ENCODE measurements around the gene CGREF1. TPM values are rescaled to one million over a fixed set of nuclear protein-coding genes. Genes with fewer than 3 reads are reported as not detected.

CGREF1 gene
- total and polyA plus RNA-seq, 4 donors = 0.98 to 16.1 (median 11.7) TPM

- Histone ChIP-seq H3K4me1 (ENCODE audit: control insufficient read depth in 4 of 4, insufficient read depth in 4 of 4, low read length in 3 of 4) (peaks cover 0 to 2% (median under 1%) of the 10 kb centered on the region in 4 donors), H3K27ac (ENCODE audit: low read depth in 1 of 2, low read length in 2 of 2) (no peak overlapping the region), H3K9ac (ENCODE audit: low read depth in 1 of 2, low read length in 2 of 2) (no peak overlapping the region), H3K27me3 (ENCODE audit: control insufficient read depth in 4 of 4, insufficient read depth in 4 of 4, low read length in 3 of 4) (no peaks in the 10 kb centered on the region), H3K36me3 (ENCODE audit: control insufficient read depth in 4 of 4, insufficient read depth in 3 of 4, low read depth in 1 of 4, low read length in 3 of 4) (no peaks in the 10 kb centered on the region), H3K9me3 (ENCODE audit: control insufficient read depth in 4 of 4, low read length in 3 of 4) (no peaks in the 10 kb centered on the region), H3K4me3 (ENCODE audit: low read depth in 1 of 3, low read length in 3 of 3) (no peak overlapping the region)
- TF ChIP-seq JUND (IDR thresholded peaks at IDR 0.05) (no peak), MAX (IDR thresholded peaks at IDR 0.05) (no peak), SP1 (IDR thresholded peaks at IDR 0.05) (no peak), CTCF (IDR thresholded peaks at IDR 0.05; ENCODE audit: low read depth, low read length, missing input control) (no peak), REST (IDR thresholded peaks at IDR 0.05) (no peak)
- WGBS = 81% methylated on average over 6 of the region's 6 CpGs
- DNase-seq (ENCODE audit: low spot score) = no peak
Observed at GRCh38 chr2:27158468-27158867, 39.5 kb upstream of the CGREF1 start.

- Histone ChIP-seq H3K9me3 (ENCODE audit: control insufficient read depth in 4 of 4, low read length in 3 of 4) (no peaks in the 10 kb centered on the region), H3K36me3 (ENCODE audit: control insufficient read depth in 4 of 4, insufficient read depth in 3 of 4, low read depth in 1 of 4, low read length in 3 of 4) (no peaks in the 10 kb centered on the region), H3K27ac (ENCODE audit: low read depth in 1 of 2, low read length in 2 of 2) (no peak overlapping the region), H3K4me3 (ENCODE audit: low read depth in 1 of 3, low read length in 3 of 3) (no peak overlapping the region), H3K9ac (ENCODE audit: low read depth in 1 of 2, low read length in 2 of 2) (no peak overlapping the region), H3K27me3 (ENCODE audit: control insufficient read depth in 4 of 4, insufficient read depth in 4 of 4, low read length in 3 of 4) (no peaks in the 10 kb centered on the region), H3K4me1 (ENCODE audit: control insufficient read depth in 4 of 4, insufficient read depth in 4 of 4, low read length in 3 of 4) (no peaks in the 10 kb centered on the region)
- 88% methylated on average over 9 of the region's 9 CpGs for WGBS
- TF ChIP-seq ZBTB33 (IDR thresholded peaks at IDR 0.05) (no peak), FOXA2 (IDR thresholded peaks at IDR 0.05) (no peak), EGR1 (IDR thresholded peaks at IDR 0.05; ENCODE audit: low read depth in 2 of 2) (no peak), HNF4A (conservative IDR thresholded peaks at IDR 0.05) (no peak), RXRA (IDR thresholded peaks at IDR 0.05) (no peak), CTCF (IDR thresholded peaks at IDR 0.05; ENCODE audit: low read depth, low read length, missing input control) (no peak), MAX (IDR thresholded peaks at IDR 0.05) (no peak), SP1 (IDR thresholded peaks at IDR 0.05) (no peak), GABPA (IDR thresholded peaks at IDR 0.05 in 1 of 2, conservative IDR thresholded peaks at IDR 0.05 in 1 of 2) (no peak)
- no peak for DNase-seq (ENCODE audit: low spot score)
Observed at GRCh38 chr2:27155069-27155520, 36.2 kb upstream of the CGREF1 start.
